Psoas muscle (tissue), 8 donors: ENCODE data around the gene LRGUK. TPM values are rescaled to one million over a fixed set of nuclear protein-coding genes. Genes with fewer than 3 reads are reported as not detected.

Experiments
- ATAC-seq, 4 donors: fragments of 200-7000 bp; cut with Tn5 transposase; one replicate each; pipeline ENCODE4 v1.9.1; 2020; ENCODE audit warnings: moderate library complexity in 3 of 4, mild to moderate bottlenecking in 2 of 4
- DNase-seq, 2 donors: peaks; one replicate each; pipeline ENCODE4 v3.0.0-alpha.2; 2020
- H3K27ac ChIP-seq: fragments of 200-600 bp; one replicate; pipeline ENCODE4 v1.8.0; 2022
- H3K27me3 ChIP-seq, 3 donors: fragments of 200-600 bp in 1 of 3; one replicate each; pipeline versions ENCODE4 v1.6.1 to v1.8.0; 2013 to 2022; ENCODE audit warnings: low read length in 2 of 3, mild to moderate bottlenecking in 2 of 3, moderate library complexity in 1 of 3; ENCODE audit not compliant: insufficient read depth in 3 of 3
- H3K36me3 ChIP-seq, 2 donors: fragments of 200-600 bp in 1 of 2; one replicate each; pipeline versions ENCODE4 v1.6.1 to v1.8.0; 2013 to 2022; ENCODE audit warnings: low read depth in 1 of 2, mild to moderate bottlenecking in 1 of 2, moderate library complexity in 1 of 2; ENCODE audit not compliant: insufficient read depth in 1 of 2
- H3K4me1 ChIP-seq: fragments of 200-600 bp; one replicate; pipeline ENCODE4 v1.8.0; 2022
- H3K4me3 ChIP-seq: fragments of 200-600 bp; one replicate; pipeline ENCODE4 v1.8.0; 2022; ENCODE audit warnings: mild to moderate bottlenecking
- H3K9me3 ChIP-seq: fragments of 200-600 bp; one replicate; pipeline ENCODE4 v1.8.0; 2022
- WGBS, 3 donors: extraction: QIAGEN DNeasy Blood & Tissue Kit; methylation state at CpG; one replicate each; pipeline versions ENCODE4 v1.1.6 to v1.1.7; 2013; 5-methylcytosine and 5-hydroxymethylcytosine counted together
- intact Hi-C, 2 donors: fragments of 100-400 bp; cut with DNase I; formaldehyde crosslinking; loops; one replicate each; pipeline versions ENCODE4 v1.11.0 to v1.14.2; 2022
- polyA plus RNA-seq, 3 donors: library from polyadenylated mRNA; stranded (reverse); fragments of 200-250 nt; gene quantifications; one replicate each; pipeline ENCODE4 v1.2.3, GENCODE V29; 2013
- total RNA-seq, 4 donors: library from RNA; stranded (reverse); fragmentation: NEBNext Ultra II Directional in 2 of 4; extraction: Animal tissue kit (Norgen Biotek cat#: 25700) in 2 of 4; gene quantifications; one replicate each; pipeline versions ENCODE4 v1.2.1 to v1.2.4, GENCODE V29; 2021 to 2023
- TF ChIP-seq, protein P1 (sequence below): fragments of 200-600 bp; IDR thresholded peaks from one replicate; pipeline ENCODE4 v1.8.0; 2022; ENCODE audit warnings: antibody characterized with exemption
- donor health status: healthy with polysubstance abuse.
- donor health status: DM: no; HTN: no; CAD: no; lungs with moderate emphysema.
- donor health status: Bipolar disorder and iron deficiency.
- donor health status: healthy.
- donor health status: DM: yes; HTN: yes; CAD: no.
- donor health status: DM: no; HTN: no; CAD: no.
- donor health status: DM: no; HTN: no; CAD: no.
- donor health status: DM: yes; HTN: yes; CAD: no.

Gene LRGUK
- total and polyA plus RNA-seq, 7 donors = 0.07 to 0.43 (median 0.15) TPM; not detected in 1

DNA sequence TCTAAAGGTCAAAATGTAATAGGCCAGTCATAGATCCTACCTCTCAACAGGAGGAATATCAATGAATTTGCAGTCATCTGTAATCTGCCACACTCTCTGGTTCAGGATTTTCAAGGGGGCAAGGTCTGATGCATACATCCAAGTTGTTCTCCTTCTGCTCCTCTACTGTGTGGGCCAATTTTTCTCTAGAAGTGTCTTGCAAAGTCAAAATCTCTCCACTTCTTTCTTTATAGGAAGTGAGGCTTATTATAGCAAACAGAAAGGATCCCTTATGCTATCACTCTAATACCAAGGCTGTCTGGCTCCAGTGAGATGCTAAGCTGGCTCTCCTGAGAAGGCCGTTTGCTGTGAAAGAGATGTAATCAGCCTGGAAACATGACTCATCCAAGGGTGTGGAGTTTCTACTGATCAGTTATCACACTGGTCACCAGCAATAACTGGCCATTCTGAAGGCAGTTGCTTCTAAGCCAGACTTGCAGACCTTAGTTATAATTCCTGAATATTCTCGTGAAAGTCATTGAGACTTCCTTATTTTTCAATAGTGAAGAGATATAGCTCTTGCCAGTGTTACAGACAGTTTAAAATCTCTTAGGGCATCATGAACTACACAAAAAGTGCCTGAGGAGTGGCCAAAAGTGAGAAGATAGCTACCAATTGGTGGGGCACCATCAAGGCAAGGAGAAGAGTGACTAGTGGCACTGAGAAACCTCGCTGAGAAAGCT is 43.2 kb upstream of the LRGUK start:
- 70 to 87% (median 80%) methylated on average over 3 of the region's 3 CpGs for WGBS, 3 donors
- H3K9me3 ChIP-seq = no peaks in the 10 kb centered on the region
- ATAC-seq (no peak), DNase-seq (no peak)
- intact Hi-C loops = no loop called here
- H3K4me1 ChIP-seq = no peaks in the 10 kb centered on the region
- TF ChIP-seq, protein P1, sequence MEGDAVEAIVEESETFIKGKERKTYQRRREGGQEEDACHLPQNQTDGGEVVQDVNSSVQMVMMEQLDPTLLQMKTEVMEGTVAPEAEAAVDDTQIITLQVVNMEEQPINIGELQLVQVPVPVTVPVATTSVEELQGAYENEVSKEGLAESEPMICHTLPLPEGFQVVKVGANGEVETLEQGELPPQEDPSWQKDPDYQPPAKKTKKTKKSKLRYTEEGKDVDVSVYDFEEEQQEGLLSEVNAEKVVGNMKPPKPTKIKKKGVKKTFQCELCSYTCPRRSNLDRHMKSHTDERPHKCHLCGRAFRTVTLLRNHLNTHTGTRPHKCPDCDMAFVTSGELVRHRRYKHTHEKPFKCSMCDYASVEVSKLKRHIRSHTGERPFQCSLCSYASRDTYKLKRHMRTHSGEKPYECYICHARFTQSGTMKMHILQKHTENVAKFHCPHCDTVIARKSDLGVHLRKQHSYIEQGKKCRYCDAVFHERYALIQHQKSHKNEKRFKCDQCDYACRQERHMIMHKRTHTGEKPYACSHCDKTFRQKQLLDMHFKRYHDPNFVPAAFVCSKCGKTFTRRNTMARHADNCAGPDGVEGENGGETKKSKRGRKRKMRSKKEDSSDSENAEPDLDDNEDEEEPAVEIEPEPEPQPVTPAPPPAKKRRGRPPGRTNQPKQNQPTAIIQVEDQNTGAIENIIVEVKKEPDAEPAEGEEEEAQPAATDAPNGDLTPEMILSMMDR = no peak
- H3K36me3 ChIP-seq = no peaks in the 10 kb centered on the region
- no peak overlapping the region for H3K27ac ChIP-seq
- no peak overlapping the region for H3K4me3 ChIP-seq
- no peaks in the 10 kb centered on the region for H3K27me3 ChIP-seq

DNA sequence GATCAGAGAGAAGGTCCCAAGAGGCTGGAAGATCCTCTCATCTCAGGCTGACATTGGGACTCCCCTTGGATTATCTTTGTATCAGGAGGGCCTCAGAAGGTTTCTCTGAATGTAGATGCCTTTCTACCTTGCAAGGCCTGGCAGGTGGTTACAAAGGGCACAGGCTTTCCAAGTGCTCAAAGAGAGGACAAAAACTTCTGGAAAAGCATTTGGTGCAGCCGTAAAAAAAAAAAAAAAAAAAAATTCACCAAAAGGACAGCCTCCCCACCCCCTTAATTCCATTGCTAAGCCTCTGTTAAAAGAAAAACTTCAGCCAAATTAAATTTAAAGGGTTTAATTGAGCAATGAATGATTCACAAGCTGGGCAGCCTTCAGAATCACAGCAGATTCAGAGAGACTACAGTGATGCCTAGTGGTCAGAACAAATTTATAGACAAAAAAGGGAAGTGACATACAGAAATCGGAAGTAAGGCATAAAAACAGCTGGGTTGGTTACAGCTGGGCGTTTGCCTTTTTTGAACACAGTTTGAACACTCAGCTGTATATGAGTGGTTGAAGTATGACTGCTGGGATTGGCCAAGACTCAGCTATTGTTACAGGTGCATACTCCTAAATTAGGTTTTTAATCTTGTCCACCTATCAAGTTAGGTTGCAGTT is 42.5 kb upstream of the LRGUK start:
- Histone ChIP-seq H3K36me3 (no peaks in the 10 kb centered on the region), H3K4me3 (no peak overlapping the region), H3K4me1 (no peaks in the 10 kb centered on the region), H3K9me3 (no peaks in the 10 kb centered on the region), H3K27ac (no peak overlapping the region), H3K27me3 (no peaks in the 10 kb centered on the region)
- 61 to 69% (median 67%) methylated on average over 3 of the region's 3 CpGs for WGBS, 3 donors
- ATAC-seq = no peak
- TF ChIP-seq, protein P1 = no peak
- intact Hi-C loops = no loop called here
- DNase-seq = no peak

DNA sequence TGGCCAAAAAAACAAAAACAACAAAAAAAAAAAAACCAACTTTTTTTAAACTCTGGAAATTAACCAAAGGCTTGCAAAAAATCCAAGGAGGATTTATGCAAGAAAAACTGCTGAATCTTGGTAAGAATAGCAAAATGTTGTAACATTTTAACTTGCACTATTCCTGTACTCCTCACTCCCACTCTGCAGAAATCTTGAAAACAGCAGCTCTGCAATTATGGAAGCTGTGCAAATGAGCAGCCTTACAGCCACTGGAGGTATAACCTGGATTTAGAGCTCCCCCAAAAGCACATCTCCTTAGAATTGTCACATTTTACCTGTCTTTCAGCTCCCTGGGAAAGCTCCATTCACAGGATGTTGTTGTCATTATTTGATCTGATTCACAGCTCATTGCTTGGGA is 41.8 kb upstream of the LRGUK start:
- Histone ChIP-seq H3K9me3 (no peaks in the 10 kb centered on the region), H3K4me1 (no peaks in the 10 kb centered on the region), H3K27me3 (no peaks in the 10 kb centered on the region), H3K27ac (no peak overlapping the region), H3K4me3 (no peak overlapping the region), H3K36me3 (no peaks in the 10 kb centered on the region)
- ATAC-seq = no peak
- no peak for DNase-seq
- TF ChIP-seq, protein P1 = no peak
- intact Hi-C loops = no loop called here

DNA sequence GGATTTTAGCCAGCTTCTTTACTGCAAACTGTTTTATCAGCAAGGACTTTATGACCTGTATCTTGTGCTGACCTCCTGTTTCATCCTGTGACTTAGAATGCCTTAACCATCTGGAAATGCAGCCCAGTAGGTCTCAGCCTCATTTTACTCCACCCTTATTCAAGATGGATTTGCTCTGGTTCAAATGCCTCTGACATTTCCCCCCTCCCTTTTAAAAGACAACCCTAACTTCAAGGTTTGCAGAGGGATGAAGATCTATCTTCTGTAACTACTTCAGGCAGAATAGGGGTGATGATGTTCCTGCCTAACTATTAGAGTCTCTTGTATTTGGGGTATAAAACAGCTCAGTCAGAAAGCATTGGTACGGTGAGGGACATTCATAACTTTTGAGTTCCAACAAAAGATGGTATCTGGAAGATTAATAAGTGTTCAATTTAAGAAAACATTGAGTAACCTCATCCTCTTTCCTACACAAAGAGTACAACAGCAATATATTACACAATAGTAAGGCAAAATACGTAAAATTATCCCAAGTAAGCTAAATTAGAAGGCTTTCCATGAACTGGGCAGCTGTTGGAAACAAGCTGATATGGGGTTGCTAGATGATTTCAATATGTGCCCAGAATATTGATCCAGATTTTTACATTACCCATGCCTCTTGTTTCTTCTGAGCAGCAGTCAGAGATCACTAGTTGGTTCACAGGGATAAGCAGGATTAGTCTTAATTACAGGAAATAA is 40.0 kb upstream of the LRGUK start:
- Histone ChIP-seq H3K4me3 (no peak overlapping the region), H3K9me3 (no peaks in the 10 kb centered on the region), H3K4me1 (no peaks in the 10 kb centered on the region), H3K27me3 (no peaks in the 10 kb centered on the region), H3K36me3 (no peaks in the 10 kb centered on the region), H3K27ac (no peak overlapping the region)
- no peak for ATAC-seq
- intact Hi-C loops = no loop called here
- 94 to 97% (median 96%) methylated on average over 2 of the region's 2 CpGs for WGBS, 3 donors
- no peak for DNase-seq
- TF ChIP-seq, protein P1 = no peak
